HEK293 (cell line): ENCODE results near the gene MTA1.
A peak's percentile ranks its signal among the peaks of the same experiment; 100 is the strongest.

Experiments
- CTCF ChIA-PET: fragments of 350-600 bp; formaldehyde crosslinking; extraction: SDS; loops from one replicate; lab custom pipeline; 2021; ENCODE audit warnings: antibody characterized with exemption; lab: Yijun Ruan, JAX
- POLR2A ChIA-PET: fragments of 300-600 bp; formaldehyde crosslinking; extraction: SDS; loops from one replicate; lab custom pipeline; 2020; ENCODE audit warnings: antibody characterized with exemption, inconsistent platforms; lab: Yijun Ruan, JAX
- H3K27ac ChIP-seq: fragments of 200-500 bp; sonication (Bioruptor generic); 2 replicates; pipeline ENCODE4 v1.5.1; 2014; ENCODE audit warnings: low read depth, low read length, control low read depth, inconsistent platforms; ENCODE audit errors: extremely low read depth
- H3K36me3 ChIP-seq, 2 experiments: fragments of 200-500 bp in 1 of 2; sonication (Bioruptor generic) in 1 of 2; 1 replicate in 1 of 2; 2 replicates in 1 of 2; pipeline ENCODE4 v1.5.1; 2014 to 2017; ENCODE audit warnings: inconsistent platforms in 2 of 2, low read length in 2 of 2; ENCODE audit not compliant: control insufficient read depth in 2 of 2, insufficient read depth in 1 of 2
- H3K4me1 ChIP-seq: fragments of 200-500 bp; sonication (Bioruptor generic); 2 replicates; pipeline ENCODE4 v1.5.1; 2014; ENCODE audit warnings: mild to moderate bottlenecking, low read length, inconsistent platforms; ENCODE audit not compliant: control insufficient read depth, insufficient read depth
- H3K4me3 ChIP-seq: 2 replicates; pipeline ENCODE4 v1.5.1; 2011; ENCODE audit warnings: low read depth, mild to moderate bottlenecking, control low read depth, low read length, moderate library complexity
- H3K9me3 ChIP-seq: fragments of 200-500 bp; sonication (Bioruptor generic); 2 replicates; pipeline ENCODE4 v1.5.1; 2014; ENCODE audit warnings: low read depth, low read length, inconsistent platforms; ENCODE audit not compliant: control insufficient read depth, insufficient read depth
- BCL6B ChIP-seq: fragments of 450-650 bp; formaldehyde crosslinking; IDR thresholded peaks from 2 replicates; pipeline ENCODE4 v1.5.1; 2017; ENCODE audit warnings: missing biosample characterization, missing genetic modification characterization
- GFI1B ChIP-seq: fragments of 450-650 bp; formaldehyde crosslinking; IDR thresholded peaks from 2 replicates; pipeline ENCODE4 v1.5.1; 2016; ENCODE audit warnings: missing biosample characterization, missing genetic modification characterization
- GLI4 ChIP-seq: fragments of 450-650 bp; formaldehyde crosslinking; IDR thresholded peaks from 2 replicates; pipeline ENCODE4 v1.5.1; 2016; ENCODE audit warnings: missing biosample characterization, missing genetic modification characterization
- KLF1 ChIP-seq: fragments of 450-650 bp; formaldehyde crosslinking; IDR thresholded peaks from 2 replicates; pipeline ENCODE4 v1.5.1; 2016; ENCODE audit warnings: missing biosample characterization, missing genetic modification characterization
- RBAK ChIP-seq: fragments of 450-650 bp; formaldehyde crosslinking; IDR thresholded peaks from 2 replicates; pipeline ENCODE4 v1.5.1; 2016; ENCODE audit warnings: missing biosample characterization, missing genetic modification characterization
- SP3 ChIP-seq: fragments of 450-650 bp; formaldehyde crosslinking; IDR thresholded peaks from 2 replicates; pipeline ENCODE4 v1.5.1; 2016; ENCODE audit warnings: missing biosample characterization, missing genetic modification characterization
- SP7 ChIP-seq: fragments of 450-650 bp; formaldehyde crosslinking; IDR thresholded peaks from 2 replicates; pipeline ENCODE4 v1.5.1; 2016; ENCODE audit warnings: missing biosample characterization, missing genetic modification characterization
- YY2 ChIP-seq: fragments of 450-650 bp; formaldehyde crosslinking; IDR thresholded peaks from 2 replicates; pipeline ENCODE4 v1.5.1; 2016; ENCODE audit warnings: missing biosample characterization, missing genetic modification characterization
- ZBTB17 ChIP-seq: fragments of 450-650 bp; formaldehyde crosslinking; IDR thresholded peaks from 2 replicates; pipeline ENCODE4 v1.5.1; 2016; ENCODE audit warnings: missing biosample characterization, missing genetic modification characterization
- ZBTB26 ChIP-seq: fragments of 450-650 bp; formaldehyde crosslinking; optimal IDR thresholded peaks from 2 replicates; pipeline ENCODE3; 2016; ENCODE audit warnings: missing biosample characterization, mild to moderate bottlenecking, missing genetic modification characterization
- ZBTB48 ChIP-seq: fragments of 450-650 bp; formaldehyde crosslinking; IDR thresholded peaks from 2 replicates; pipeline ENCODE4 v1.5.1; 2016; ENCODE audit warnings: missing biosample characterization, missing genetic modification characterization
- ZBTB49 ChIP-seq: fragments of 450-650 bp; formaldehyde crosslinking; IDR thresholded peaks from 2 replicates; pipeline ENCODE4 v1.5.1; 2016; ENCODE audit warnings: missing biosample characterization, missing genetic modification characterization, low read depth
- ZBTB8A ChIP-seq: fragments of 450-650 bp; formaldehyde crosslinking; IDR thresholded peaks from 2 replicates; pipeline ENCODE4 v1.5.1; 2016; ENCODE audit warnings: missing biosample characterization, missing genetic modification characterization
- ZFP3 ChIP-seq: fragments of 450-650 bp; formaldehyde crosslinking; IDR thresholded peaks from 2 replicates; pipeline ENCODE4 v1.5.1; 2016; ENCODE audit warnings: low read depth, missing biosample characterization, missing genetic modification characterization
- ZFP41 ChIP-seq: fragments of 450-650 bp; formaldehyde crosslinking; IDR thresholded peaks from 2 replicates; pipeline ENCODE4 v1.5.1; 2016; ENCODE audit warnings: missing biosample characterization, missing genetic modification characterization, borderline replicate concordance
- ZNF121 ChIP-seq: fragments of 450-650 bp; formaldehyde crosslinking; IDR thresholded peaks from 2 replicates; pipeline ENCODE4 v1.5.1; 2016; ENCODE audit warnings: missing biosample characterization, missing genetic modification characterization
- ZNF132 ChIP-seq: fragments of 450-650 bp; formaldehyde crosslinking; IDR thresholded peaks from 2 replicates; pipeline ENCODE4 v1.5.1; 2017; ENCODE audit warnings: missing biosample characterization, missing genetic modification characterization, borderline replicate concordance
- ZNF175 ChIP-seq: fragments of 450-650 bp; formaldehyde crosslinking; IDR thresholded peaks from 2 replicates; pipeline ENCODE4 v1.5.1; 2016; ENCODE audit warnings: missing biosample characterization, missing genetic modification characterization
- ZNF2 ChIP-seq: fragments of 450-650 bp; formaldehyde crosslinking; IDR thresholded peaks from 2 replicates; pipeline ENCODE4 v1.5.1; 2016; ENCODE audit warnings: missing biosample characterization, missing genetic modification characterization
- ZNF404 ChIP-seq: fragments of 450-650 bp; formaldehyde crosslinking; IDR thresholded peaks from 2 replicates; pipeline ENCODE4 v1.5.1; 2017; ENCODE audit warnings: missing biosample characterization, missing genetic modification characterization
- ZNF423 ChIP-seq: fragments of 450-650 bp; formaldehyde crosslinking; IDR thresholded peaks from 2 replicates; pipeline ENCODE4 v1.5.1; 2016; ENCODE audit warnings: missing biosample characterization, missing genetic modification characterization
- ZNF48 ChIP-seq: fragments of 450-650 bp; formaldehyde crosslinking; IDR thresholded peaks from 2 replicates; pipeline ENCODE4 v1.5.1; 2016; ENCODE audit warnings: missing biosample characterization, missing genetic modification characterization
- ZNF488 ChIP-seq: fragments of 450-650 bp; formaldehyde crosslinking; IDR thresholded peaks from 2 replicates; pipeline ENCODE4 v1.5.1; 2016; ENCODE audit warnings: missing biosample characterization, missing genetic modification characterization
- ZNF530 ChIP-seq: fragments of 450-650 bp; formaldehyde crosslinking; IDR thresholded peaks from 2 replicates; pipeline ENCODE4 v1.5.1; 2016; ENCODE audit warnings: low read depth, missing biosample characterization, missing genetic modification characterization
- ZNF544 ChIP-seq: fragments of 450-650 bp; formaldehyde crosslinking; IDR thresholded peaks from 2 replicates; pipeline ENCODE4 v1.5.0; 2017; ENCODE audit warnings: missing biosample characterization, missing genetic modification characterization
- ZNF549 ChIP-seq: fragments of 450-650 bp; IDR thresholded peaks from 2 replicates; pipeline ENCODE4 v1.5.1; 2018; ENCODE audit warnings: missing biosample characterization, missing genetic modification characterization, mild to moderate bottlenecking, inconsistent platforms, moderate library complexity
- ZNF558 ChIP-seq: fragments of 450-650 bp; formaldehyde crosslinking; IDR thresholded peaks from 2 replicates; pipeline ENCODE4 v1.5.1; 2016; ENCODE audit warnings: missing biosample characterization, missing genetic modification characterization
- ZNF571 ChIP-seq: fragments of 450-650 bp; formaldehyde crosslinking; IDR thresholded peaks from 2 replicates; pipeline ENCODE4 v1.5.0; 2017; ENCODE audit warnings: missing biosample characterization, missing genetic modification characterization
- ZNF580 ChIP-seq: fragments of 450-650 bp; formaldehyde crosslinking; IDR thresholded peaks from 2 replicates; pipeline ENCODE4 v1.5.1; 2016; ENCODE audit warnings: missing biosample characterization, missing genetic modification characterization
- ZNF585B ChIP-seq: fragments of 450-650 bp; formaldehyde crosslinking; IDR thresholded peaks from 2 replicates; pipeline ENCODE4 v1.5.1; 2016; ENCODE audit warnings: missing biosample characterization, missing genetic modification characterization
- ZNF600 ChIP-seq: fragments of 450-650 bp; formaldehyde crosslinking; IDR thresholded peaks from 2 replicates; pipeline ENCODE4 v1.5.1; 2016; ENCODE audit warnings: missing biosample characterization, missing genetic modification characterization
- ZNF658 ChIP-seq: fragments of 450-650 bp; formaldehyde crosslinking; IDR thresholded peaks from 2 replicates; pipeline ENCODE4; 2016; ENCODE audit warnings: missing biosample characterization, missing genetic modification characterization
- ZNF791 ChIP-seq: fragments of 450-650 bp; formaldehyde crosslinking; IDR thresholded peaks from 2 replicates; pipeline ENCODE4 v1.5.1; 2016; ENCODE audit warnings: missing biosample characterization, missing genetic modification characterization
- ZNF843 ChIP-seq: fragments of 450-650 bp; formaldehyde crosslinking; IDR thresholded peaks from 2 replicates; pipeline ENCODE4 v1.5.1; 2016; ENCODE audit warnings: missing biosample characterization, missing genetic modification characterization

MTA1 gene

GRCh38 chr14:105411017-105411941, 8.3 kb upstream of the MTA1 start:
- H3K9me3 ChIP-seq, result no peaks in the 10 kb centered on the region
- H3K4me1 ChIP-seq, result peaks cover 5% of the 10 kb centered on the region
- H3K36me3 ChIP-seq, result no peaks in the 10 kb centered on the region
- H3K4me3 ChIP-seq, result peak overlapping the region; percentile 17
- CTCF ChIA-PET, result interaction anchor here (0.6 to 1.5 kb wide), 2 partner anchors 12 to 29 kb away, joined by 4 to 5 read pairs; no protein-coding TSS in a partner anchor
- H3K27ac ChIP-seq, result no peak overlapping the region
- POLR2A ChIA-PET, result interaction anchor here (0.8 to 1.5 kb wide), 7 partner anchors 9 to 110 kb away, joined by 3 to 8 read pairs (median 3); partner anchors contain the start of genes BRF1 and TEX22
- TF ChIP-seq ZNF488 (tag by site-specific recombination) (no peak), ZNF585B (no peak), ZBTB17 (tag by site-specific recombination) (no peak), ZNF2 (no peak), KLF1 (tag by site-specific recombination) (peak; percentile 21), ZFP41 (tag by site-specific recombination) (no peak), ZNF544 (tag by site-specific recombination) (no peak), ZNF132 (tag by site-specific recombination) (no peak), ZNF843 (tag by site-specific recombination) (no peak), ZNF658 (no peak), ZNF571 (tag by site-specific recombination) (no peak), YY2 (tag by site-specific recombination) (no peak), ZFP3 (tag by site-specific recombination) (no peak), SP7 (tag by site-specific recombination) (peak; percentile 20; the same call in 1 of the 2 replicates), ZNF175 (no peak), ZNF48 (tag by site-specific recombination) (no peak), ZNF530 (tag by site-specific recombination) (no peak), ZNF600 (tag by site-specific recombination) (peak; percentile 29; the same call in 1 of the 2 replicates), ZBTB26 (tag by site-specific recombination) (peak; percentile 48), ZBTB8A (tag by site-specific recombination) (0 out of 2 replicates have a peak, but pooled peaks have one; percentile 28), ZBTB49 (tag by site-specific recombination) (no peak), ZNF580 (tag by site-specific recombination) (no peak), ZNF404 (tag by site-specific recombination) (no peak), ZNF121 (tag by site-specific recombination) (no peak), RBAK (tag by site-specific recombination) (no peak), ZNF791 (tag by site-specific recombination) (no peak), SP3 (peak; percentile 28; the same call in 1 of the 2 replicates), ZNF558 (tag by site-specific recombination) (no peak), ZNF423 (peak; percentile 71), BCL6B (tag by site-specific recombination) (no peak), GLI4 (no peak), GFI1B (tag by site-specific recombination) (no peak), ZNF549 (tag by site-specific recombination) (no peak), ZBTB48 (tag by site-specific recombination) (no peak)
